KOPT-K1 (cell line): ENCODE results near the gene CBFA2T2.
"Not testable (repeated sequence)": the region's sequence is repeated elsewhere in the genome, so short reads cannot be mapped to it uniquely, and the experiment has no call there.

Source experiments
- H3K27ac ChIP-seq: fragments of 200-600 bp; sonication (generic); 2 replicates; pipeline ENCODE4 v1.5.1; 2016; ENCODE audit warnings: antibody characterized with exemption, mild to moderate bottlenecking, low read depth, low read length; ENCODE audit not compliant: poor library complexity, severe bottlenecking
- H3K36me3 ChIP-seq: fragments of 200-600 bp; sonication (generic); 2 replicates; pipeline ENCODE4 v1.5.1; 2017; ENCODE audit warnings: antibody characterized with exemption, mild to moderate bottlenecking, low read length, moderate library complexity; ENCODE audit not compliant: insufficient read depth
- H3K9me3 ChIP-seq: fragments of 200-600 bp; sonication (generic); 2 replicates; pipeline ENCODE4 v1.5.1; 2017; ENCODE audit warnings: antibody characterized with exemption, low read length, mild to moderate bottlenecking; ENCODE audit not compliant: insufficient read depth, poor library complexity, severe bottlenecking

Gene CBFA2T2

GRCh38 chr20:33624399-33624798, 134.5 kb downstream of the CBFA2T2 start:
- Histone ChIP-seq H3K9me3 (no peaks in the 10 kb centered on the region), H3K27ac (no peak overlapping the region), H3K36me3 (peaks cover 64% of the 10 kb centered on the region)

GRCh38 chr20:33626190-33626589, 136.3 kb downstream of the CBFA2T2 start:
- Histone ChIP-seq H3K27ac (no peak overlapping the region), H3K9me3 (no peaks in the 10 kb centered on the region), H3K36me3 (peaks cover 79% of the 10 kb centered on the region)

GRCh38 chr20:33627577-33628216, 137.8 kb downstream of the CBFA2T2 start:
- H3K36me3 ChIP-seq = peaks cover 84% of the 10 kb centered on the region
- no peak overlapping the region for H3K27ac ChIP-seq
- H3K9me3 ChIP-seq = no peaks in the 10 kb centered on the region

- no peak overlapping the region for H3K27ac ChIP-seq
- H3K36me3 ChIP-seq = peaks cover 80% of the 10 kb centered on the region
- no peaks in the 10 kb centered on the region for H3K9me3 ChIP-seq
Observed at GRCh38 chr20:33629533-33629932, 139.6 kb downstream of the CBFA2T2 start.

- Histone ChIP-seq H3K9me3 (no peaks in the 10 kb centered on the region), H3K36me3 (peaks cover 79% of the 10 kb centered on the region), H3K27ac (no peak overlapping the region)
Observed at GRCh38 chr20:33629979-33630378, 140.1 kb downstream of the CBFA2T2 start.

- Histone ChIP-seq H3K36me3 (peaks cover 77% of the 10 kb centered on the region), H3K9me3 (no peaks in the 10 kb centered on the region), H3K27ac (no peak overlapping the region)
Observed at GRCh38 chr20:33630507-33630906, 140.6 kb downstream of the CBFA2T2 start.

GRCh38 chr20:33631910-33632309, 142.0 kb downstream of the CBFA2T2 start:
- not testable (repeated sequence) for H3K9me3 ChIP-seq, H3K27ac ChIP-seq
- H3K36me3 ChIP-seq = peaks cover 69% of the 10 kb centered on the region

GRCh38 chr20:33635341-33635740, 145.4 kb downstream of the CBFA2T2 start:
- H3K27ac ChIP-seq = no peak overlapping the region
- H3K9me3 ChIP-seq = no peaks in the 10 kb centered on the region
- H3K36me3 ChIP-seq = peaks cover 66% of the 10 kb centered on the region

- peaks cover 72% of the 10 kb centered on the region for H3K36me3 ChIP-seq
- H3K9me3 ChIP-seq = no peaks in the 10 kb centered on the region
- no peak overlapping the region for H3K27ac ChIP-seq
Observed at GRCh38 chr20:33636776-33637175, 146.9 kb downstream of the CBFA2T2 start.

GRCh38 chr20:33640287-33640686, 150.4 kb downstream of the CBFA2T2 start:
- peaks cover 70% of the 10 kb centered on the region for H3K36me3 ChIP-seq
- no peaks in the 10 kb centered on the region for H3K9me3 ChIP-seq
- no peak overlapping the region for H3K27ac ChIP-seq

GRCh38 chr20:33644313-33645071, 154.6 kb downstream of the CBFA2T2 start:
- H3K36me3 ChIP-seq = peaks cover 54% of the 10 kb centered on the region
- no peaks in the 10 kb centered on the region for H3K9me3 ChIP-seq
- H3K27ac ChIP-seq = no peak overlapping the region

GRCh38 chr20:33645072-33645358, 155.1 kb downstream of the CBFA2T2 start:
- Histone ChIP-seq H3K36me3 (peaks cover 49% of the 10 kb centered on the region), H3K27ac (no peak overlapping the region), H3K9me3 (no peaks in the 10 kb centered on the region)

- no peak overlapping the region for H3K27ac ChIP-seq
- H3K36me3 ChIP-seq = peaks cover 45% of the 10 kb centered on the region
- no peaks in the 10 kb centered on the region for H3K9me3 ChIP-seq
Observed at GRCh38 chr20:33645396-33645795, 155.5 kb downstream of the CBFA2T2 start.

- H3K27ac ChIP-seq = no peak overlapping the region
- H3K36me3 ChIP-seq = peaks cover 39% of the 10 kb centered on the region
- H3K9me3 ChIP-seq = no peaks in the 10 kb centered on the region
Observed at GRCh38 chr20:33646191-33646590, 156.3 kb downstream of the CBFA2T2 start.

GRCh38 chr20:33646959-33647602, 157.2 kb downstream of the CBFA2T2 start:
- H3K9me3 ChIP-seq, H3K27ac ChIP-seq: not testable (repeated sequence)
- peaks cover 30% of the 10 kb centered on the region for H3K36me3 ChIP-seq
